Lower leg skin (tissue), 3 donors: Measurements from ENCODE around the gene MANEAL.

Experiments used
- CTCF ChIP-seq, 3 donors: fragments of 450-650 bp; IDR thresholded peaks; one replicate each; pipeline ENCODE4 v1.5.1; 2016; ENCODE audit warnings: antibody characterized with exemption in 3 of 3, mild to moderate bottlenecking in 3 of 3, moderate library complexity in 2 of 3
- POLR2A ChIP-seq, 2 donors: fragments of 450-650 bp; IDR thresholded peaks; one replicate each; pipeline ENCODE4 v1.6.1; 2016 to 2017; ENCODE audit warnings: antibody characterized with exemption in 2 of 2, mild to moderate bottlenecking in 1 of 2, moderate library complexity in 1 of 2

- TF ChIP-seq CTCF (IDR thresholded peaks at IDR 0.05) (no peak), POLR2A (IDR thresholded peaks at IDR 0.05) (no peak)
These were observed 16.3 kb downstream of the MANEAL start for GRCh38 chr1:37809942-37810341.
